H1 (cell line): Measurements from ENCODE around the gene KCNV2. TPM values are rescaled to one million over a fixed set of nuclear protein-coding genes. Genes with fewer than 3 reads are reported as not detected.

Experiments
- BACH1 ChIP-seq: IDR thresholded peaks from 2 replicates; pipeline ENCODE4 v1.6.1; 2012; ENCODE audit warnings: low read length, improper control_type of control experiment
- TEAD4 ChIP-seq: IDR thresholded peaks from 2 replicates; pipeline ENCODE4 v1.6.1; 2012; ENCODE audit warnings: low read depth, low read length, inconsistent platforms, mixed read lengths
- polyA plus RNA-seq, 7 experiments: library from polyadenylated mRNA; depleted of rRNA in 3 of 7; stranded (reverse) in 5 of 7; unstranded in 2 of 7; fragments of >200 nt in 5 of 7; fragments of 200-250 nt in 2 of 7; gene quantifications; 1 replicate in 5 of 7; 2 replicates in 1 of 7; 4 replicates in 1 of 7; pipeline versions ENCODE4 v1.2.1 to v1.2.3, GENCODE V29; 2011 to 2013; ENCODE audit warnings: missing spikeins in 2 of 7, mixed read lengths in 2 of 7
- total RNA-seq: library from RNA; stranded (reverse); fragmentation: NEBNext Ultra II Directional; extraction: Animal tissue kit (Norgen Biotek cat#: 25700); gene quantifications from 2 replicates; pipeline ENCODE4 v1.2.1, GENCODE V29; 2021

KCNV2 gene
- total and polyA plus RNA-seq, 2 of the 8 experiments (the other 6 are each of a cell fraction or from before 2014, with no cell fraction given) = not detected

GRCh38 chr9:2761424-2761823 is 44.1 kb downstream of the KCNV2 start (continued):
- TF ChIP-seq TEAD4 (no peak), BACH1 (no peak)
